Measurements from ENCODE around the gene RAB3B.
A peak's percentile ranks its signal among the peaks of the same experiment; 100 is the strongest.

RAB3B gene

GRCh38 chr1:51998701-51999100, 8.2 kb upstream of the RAB3B start:
- Histone ChIP-seq H3K4me3 (ENCODE audit: low read depth, low read length) (no peak overlapping the region), H3K36me3 (no peaks in the 10 kb centered on the region), H3K27ac (peak overlapping the region; percentile 76), H3K9me3 (ENCODE audit: severe bottlenecking) (no peaks in the 10 kb centered on the region), H3K27me3 (ENCODE audit: insufficient read depth, low read depth, severe bottlenecking) (no peaks in the 10 kb centered on the region)
- no peak for TF ChIP-seq CTCF (IDR thresholded peaks at IDR 0.05; ENCODE audit: low read depth, low read length)
- no peak for DNase-seq

GRCh38 chr1:51997974-51998382, 7.5 kb upstream of the RAB3B start:
- H3K27me3 ChIP-seq (ENCODE audit: insufficient read depth, low read depth, severe bottlenecking), result no peaks in the 10 kb centered on the region
- no peaks in the 10 kb centered on the region for H3K9me3 ChIP-seq (ENCODE audit: severe bottlenecking)
- TF ChIP-seq CTCF (IDR thresholded peaks at IDR 0.05; ENCODE audit: low read depth, low read length), result no peak
- DNase-seq, result peak; percentile 91
- peak overlapping the region; percentile 38 for H3K4me3 ChIP-seq (ENCODE audit: low read depth, low read length)
- H3K36me3 ChIP-seq, result no peaks in the 10 kb centered on the region
- peak overlapping the region; percentile 76 for H3K27ac ChIP-seq

GRCh38 chr1:51989582-51990477, 670 bp downstream of the RAB3B start:
- Histone ChIP-seq H3K27me3 (ENCODE audit: insufficient read depth, low read depth, severe bottlenecking) (no peaks in the 10 kb centered on the region), H3K27ac (peak overlapping the region; percentile 72), H3K4me3 (ENCODE audit: low read depth, low read length) (peak overlapping the region; percentile 53), H3K36me3 (peaks cover 10% of the 10 kb centered on the region; the same call in 1 of the 2 replicates), H3K9me3 (ENCODE audit: severe bottlenecking) (no peaks in the 10 kb centered on the region)
- no peak for DNase-seq
- TF ChIP-seq CTCF (IDR thresholded peaks at IDR 0.05; ENCODE audit: low read depth, low read length), result no peak

GRCh38 chr1:51988254-51988653, 2.2 kb downstream of the RAB3B start:
- Histone ChIP-seq H3K27me3 (ENCODE audit: insufficient read depth, low read depth, severe bottlenecking) (no peaks in the 10 kb centered on the region), H3K9me3 (ENCODE audit: severe bottlenecking) (no peaks in the 10 kb centered on the region), H3K27ac (no peak overlapping the region), H3K4me3 (ENCODE audit: low read depth, low read length) (no peak overlapping the region), H3K36me3 (peaks cover 10% of the 10 kb centered on the region; the same call in 1 of the 2 replicates)
- DNase-seq, result no peak
- TF ChIP-seq CTCF (IDR thresholded peaks at IDR 0.05; ENCODE audit: low read depth, low read length), result no peak

GRCh38 chr1:51986718-51987117, 3.8 kb downstream of the RAB3B start:
- Histone ChIP-seq H3K27ac (no peak overlapping the region), H3K27me3 (ENCODE audit: insufficient read depth, low read depth, severe bottlenecking) (no peaks in the 10 kb centered on the region), H3K4me3 (ENCODE audit: low read depth, low read length) (no peak overlapping the region), H3K9me3 (ENCODE audit: severe bottlenecking) (no peaks in the 10 kb centered on the region), H3K36me3 (peaks cover 10% of the 10 kb centered on the region; the same call in 1 of the 2 replicates)
- TF ChIP-seq CTCF (IDR thresholded peaks at IDR 0.05; ENCODE audit: low read depth, low read length), result no peak
- DNase-seq, result no peak
